Femur (tissue), 1 donor: Measurements from ENCODE around the gene SETX.

Experiments used
- DNase-seq: peaks from one replicate; pipeline ENCODE4 v3.0.0-alpha.2; 2017

Gene SETX

DNA sequence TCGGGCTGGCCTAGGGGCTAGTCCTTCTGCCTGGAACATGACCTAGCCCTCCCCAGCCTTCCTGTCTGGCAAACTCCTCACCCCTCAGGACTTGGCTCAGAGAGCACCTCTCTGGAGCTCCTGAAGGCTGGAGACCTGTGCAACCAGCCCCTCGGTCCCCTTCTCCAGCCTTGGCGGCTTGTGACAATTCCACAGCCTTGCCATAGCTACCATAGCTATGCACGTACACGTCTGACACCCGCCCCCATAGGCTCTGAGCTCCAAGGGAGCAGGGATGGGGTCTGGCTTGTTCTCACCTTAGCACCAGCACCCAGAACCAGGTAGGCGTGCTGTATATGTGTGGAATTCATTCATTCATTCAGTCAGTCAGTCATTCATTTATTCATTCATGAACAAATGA lies 143.2 kb downstream of the SETX start:
- no peak for DNase-seq
